GM21786 (cell line): ENCODE measurements around the gene TRMT2A.
A peak's percentile ranks its signal among the peaks of the same experiment; 100 is the strongest.
"Not testable (repeated sequence)": the region's sequence is repeated elsewhere in the genome, so short reads cannot be mapped to it uniquely, and the experiment has no call there.

Experiments
- ATAC-seq: cut with Tn5 transposase; IDR thresholded peaks from one replicate; pipeline ENCODE4 v1.9.1; 2021; ENCODE audit not compliant: unreplicated experiment

TRMT2A gene

GRCh38 chr22:20089226-20089976 lies 27.6 kb downstream of the TRMT2A start:
- no peak for ATAC-seq

- ATAC-seq, result no peak
Observed at GRCh38 chr22:20088263-20088648, 28.8 kb downstream of the TRMT2A start.

GRCh38 chr22:20087319-20088262 lies 29.4 kb downstream of the TRMT2A start:
- no peak for ATAC-seq

GRCh38 chr22:20086763-20087162 lies 30.3 kb downstream of the TRMT2A start:
- ATAC-seq, result no peak

- ATAC-seq, result no peak
Observed at GRCh38 chr22:20086101-20086599, 30.9 kb downstream of the TRMT2A start.

- no peak for ATAC-seq
Observed at GRCh38 chr22:20085651-20086050, 31.4 kb downstream of the TRMT2A start.

GRCh38 chr22:20084547-20085413 lies 32.2 kb downstream of the TRMT2A start:
- no peak for ATAC-seq

- no peak for ATAC-seq
Observed at GRCh38 chr22:20083891-20084546, 33.0 kb downstream of the TRMT2A start.

- ATAC-seq, result no peak
Observed at GRCh38 chr22:20083157-20083890, 33.7 kb downstream of the TRMT2A start.

GRCh38 chr22:20080776-20081654 lies 36.0 kb downstream of the TRMT2A start:
- ATAC-seq, result no peak

- peak; percentile 59 for ATAC-seq
Observed at GRCh38 chr22:20080445-20080775, 36.6 kb downstream of the TRMT2A start.

- peak; percentile 62 for ATAC-seq
Observed at GRCh38 chr22:20079745-20080444, 37.1 kb downstream of the TRMT2A start, which contains the start of gene DGCR8. TSS of gene DGCR8 (plus strand) at chr22:20080241. CDS start at chr22:20085964, 5,723 bp downstream.

- ATAC-seq, result no peak
Observed at GRCh38 chr22:20076627-20077172, 40.3 kb downstream of the TRMT2A start.

GRCh38 chr22:20071524-20071972 lies 45.5 kb downstream of the TRMT2A start:
- ATAC-seq, result no peak

- no peak for ATAC-seq
Observed at GRCh38 chr22:20069331-20070042, 47.5 kb downstream of the TRMT2A start.

- ATAC-seq, result no peak
Observed at GRCh38 chr22:20068640-20069039, 48.4 kb downstream of the TRMT2A start.

- ATAC-seq, result not testable (repeated sequence)
Observed at GRCh38 chr22:20067384-20067682, 49.7 kb downstream of the TRMT2A start.
